HG03378 (cell line): ENCODE results near the gene IZUMO4.

Experiments used
- ATAC-seq: cut with Tn5 transposase; IDR thresholded peaks from one replicate; pipeline ENCODE4 v1.9.1; 2021; ENCODE audit warnings: mild to moderate bottlenecking, moderate library complexity; ENCODE audit not compliant: unreplicated experiment

The IZUMO4 gene

GRCh38 chr19:2096480-2097202 lies at the start of gene IZUMO4:
Gene IZUMO4 (plus strand): TSS chr19:2096915. CDS start chr19:2096946, 31 bp downstream.
- ATAC-seq = peak; percentile 38

GRCh38 chr19:2047076-2047448 lies 49.7 kb upstream of the IZUMO4 start:
- ATAC-seq = no peak

GRCh38 chr19:2047449-2048103 lies 49.1 kb upstream of the IZUMO4 start:
- no peak for ATAC-seq

GRCh38 chr19:2048104-2048958 lies 48.4 kb upstream of the IZUMO4 start:
- no peak for ATAC-seq

GRCh38 chr19:2048959-2049740 lies 47.6 kb upstream of the IZUMO4 start:
- ATAC-seq = no peak

- ATAC-seq = no peak
Measured at GRCh38 chr19:2049741-2050348, 46.9 kb upstream of the IZUMO4 start.

- no peak for ATAC-seq
Measured at GRCh38 chr19:2050349-2050990, 46.2 kb upstream of the IZUMO4 start.

- ATAC-seq = peak; percentile 30
Measured at GRCh38 chr19:2050991-2051772, 45.5 kb upstream of the IZUMO4 start, which contains the start of gene MKNK2. Gene MKNK2 (minus strand): TSS chr19:2051244. CDS start chr19:2050851, 393 bp downstream.

- ATAC-seq = peak; percentile 1
Measured at GRCh38 chr19:2051773-2052704, 44.7 kb upstream of the IZUMO4 start.

- ATAC-seq = no peak
Measured at GRCh38 chr19:2053601-2054389, 42.9 kb upstream of the IZUMO4 start.

GRCh38 chr19:2054763-2055162 lies 42.0 kb upstream of the IZUMO4 start:
- no peak for ATAC-seq

GRCh38 chr19:2055931-2056836 lies 40.5 kb upstream of the IZUMO4 start:
- ATAC-seq = no peak

- no peak for ATAC-seq
Measured at GRCh38 chr19:2056837-2057192, 39.9 kb upstream of the IZUMO4 start.

GRCh38 chr19:2057484-2058469 lies 38.9 kb upstream of the IZUMO4 start:
- ATAC-seq = no peak
